Esophagus muscularis mucosa (tissue), 3 donors: ENCODE measurements around the gene PPARD.

Source experiments
- POLR2A ChIP-seq: fragments of 450-650 bp; IDR thresholded peaks from one replicate; pipeline ENCODE4 v1.6.1; 2017; ENCODE audit warnings: antibody characterized with exemption, moderate library complexity, mild to moderate bottlenecking, low read depth
- TF ChIP-seq, protein P1 (sequence below), 3 experiments: fragments of 200-600 bp in 2 of 3; fragments of 450-650 bp in 1 of 3; sonication (generic) in 2 of 3; IDR thresholded peaks; one replicate each; pipeline ENCODE4 v1.5.1; 2017 to 2019; ENCODE audit warnings: antibody characterized with exemption in 3 of 3, mild to moderate bottlenecking in 2 of 3, moderate library complexity in 1 of 3

DNA sequence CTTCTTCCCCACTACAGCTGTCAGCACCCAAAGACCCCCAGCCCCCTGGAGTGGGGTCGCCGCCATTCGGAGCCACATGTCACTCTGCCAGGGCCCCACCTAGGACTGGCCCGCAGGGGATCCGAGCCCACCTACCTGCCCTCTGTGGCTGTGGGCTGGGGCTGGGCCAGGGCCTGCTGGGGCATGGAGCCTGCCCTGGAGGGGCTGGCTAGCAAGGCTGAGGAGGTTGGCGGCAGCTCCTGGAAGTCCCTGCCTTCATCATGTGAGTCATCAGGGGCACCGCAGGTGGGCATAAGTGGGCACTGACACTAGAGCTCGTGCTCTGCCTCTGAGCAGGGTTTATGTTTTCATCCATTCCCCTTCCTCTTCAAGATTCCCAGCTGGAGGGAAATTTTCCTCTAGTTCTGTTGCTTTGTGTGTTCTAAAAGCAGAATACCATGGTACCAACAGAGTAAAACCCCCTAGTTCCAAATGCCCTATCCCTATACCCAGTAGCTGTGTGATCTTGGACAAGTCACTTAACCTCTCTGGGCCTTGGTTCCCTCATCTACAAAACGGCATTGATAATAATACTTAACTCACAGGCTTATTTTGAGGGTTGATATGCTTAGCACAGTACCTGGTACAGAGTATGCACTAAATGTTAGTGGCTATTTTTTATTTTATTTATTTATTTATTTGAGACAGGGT is 101.1 kb downstream of the PPARD start:
- TF ChIP-seq POLR2A, result no peak
- TF ChIP-seq, protein P1, sequence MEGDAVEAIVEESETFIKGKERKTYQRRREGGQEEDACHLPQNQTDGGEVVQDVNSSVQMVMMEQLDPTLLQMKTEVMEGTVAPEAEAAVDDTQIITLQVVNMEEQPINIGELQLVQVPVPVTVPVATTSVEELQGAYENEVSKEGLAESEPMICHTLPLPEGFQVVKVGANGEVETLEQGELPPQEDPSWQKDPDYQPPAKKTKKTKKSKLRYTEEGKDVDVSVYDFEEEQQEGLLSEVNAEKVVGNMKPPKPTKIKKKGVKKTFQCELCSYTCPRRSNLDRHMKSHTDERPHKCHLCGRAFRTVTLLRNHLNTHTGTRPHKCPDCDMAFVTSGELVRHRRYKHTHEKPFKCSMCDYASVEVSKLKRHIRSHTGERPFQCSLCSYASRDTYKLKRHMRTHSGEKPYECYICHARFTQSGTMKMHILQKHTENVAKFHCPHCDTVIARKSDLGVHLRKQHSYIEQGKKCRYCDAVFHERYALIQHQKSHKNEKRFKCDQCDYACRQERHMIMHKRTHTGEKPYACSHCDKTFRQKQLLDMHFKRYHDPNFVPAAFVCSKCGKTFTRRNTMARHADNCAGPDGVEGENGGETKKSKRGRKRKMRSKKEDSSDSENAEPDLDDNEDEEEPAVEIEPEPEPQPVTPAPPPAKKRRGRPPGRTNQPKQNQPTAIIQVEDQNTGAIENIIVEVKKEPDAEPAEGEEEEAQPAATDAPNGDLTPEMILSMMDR (IDR thresholded peaks at IDR 0.05), result no peak
